ENCODE data around the gene DRD2.

The DRD2 gene

DNA sequence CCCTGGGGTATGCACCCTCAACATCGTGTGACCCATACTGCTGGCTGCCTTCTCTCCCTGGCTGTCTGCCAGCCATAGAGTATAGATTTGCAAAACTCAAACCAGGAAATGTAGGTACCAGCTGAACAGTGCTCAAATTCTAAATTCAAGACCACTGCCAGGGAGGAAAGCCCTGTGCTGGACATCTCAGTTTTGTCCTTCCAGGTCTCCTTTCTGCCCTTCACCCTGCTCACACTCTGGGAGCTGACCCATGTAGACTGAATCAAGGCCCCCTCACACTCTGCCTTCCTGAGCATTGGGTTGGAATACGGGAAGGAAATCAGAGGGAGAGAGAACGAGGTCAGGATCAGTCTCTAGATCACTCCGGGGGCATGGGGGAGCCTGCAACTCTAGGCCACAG, 12.4 kb upstream of the DRD2 start:
- no peak for DNase-seq (ENCODE audit: low read depth in 1 of 2, low spot score in 1 of 2)

DNA sequence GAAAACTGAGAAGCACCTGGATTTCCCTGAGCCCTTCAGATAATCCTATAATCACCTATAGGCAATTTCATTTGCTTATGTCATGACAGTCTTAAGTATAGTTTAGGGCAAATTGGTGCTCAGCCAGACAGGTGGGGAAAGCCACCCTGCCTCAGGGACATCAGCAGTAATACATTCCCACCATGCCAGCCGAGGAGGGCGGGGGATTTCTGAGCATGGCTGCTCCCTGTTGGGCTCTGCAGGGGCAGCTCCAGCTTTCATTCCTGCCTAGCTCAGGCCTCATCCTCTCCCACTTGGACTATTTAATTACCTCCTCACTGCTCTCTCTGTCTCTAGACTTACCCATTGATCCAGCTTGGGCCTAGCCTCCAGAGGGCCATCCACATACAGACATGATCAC, 9.0 kb upstream of the DRD2 start:
- DNase-seq (ENCODE audit: low read depth in 1 of 2, low spot score in 1 of 2) = no peak

DNA sequence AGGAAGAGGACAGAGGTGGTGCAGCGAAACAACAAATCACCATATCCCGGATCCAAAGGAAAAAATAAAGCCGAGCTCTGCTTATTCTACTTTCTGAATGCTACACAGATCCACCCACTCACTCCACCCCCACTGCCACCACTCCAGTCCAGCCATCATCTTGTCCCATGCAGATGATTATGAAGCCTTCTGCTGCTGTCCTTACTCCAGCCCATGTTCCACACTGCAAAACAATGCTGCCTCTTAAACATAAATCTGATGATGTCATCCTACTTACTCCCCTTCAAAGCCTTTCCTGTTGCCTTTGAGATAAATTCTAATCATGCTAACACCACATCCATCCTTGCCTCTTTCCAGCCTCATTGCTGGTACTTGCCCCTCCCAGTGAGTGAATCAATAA, 6.5 kb upstream of the DRD2 start:
- no peak for DNase-seq (ENCODE audit: low read depth in 1 of 2, low spot score in 1 of 2)

DNA sequence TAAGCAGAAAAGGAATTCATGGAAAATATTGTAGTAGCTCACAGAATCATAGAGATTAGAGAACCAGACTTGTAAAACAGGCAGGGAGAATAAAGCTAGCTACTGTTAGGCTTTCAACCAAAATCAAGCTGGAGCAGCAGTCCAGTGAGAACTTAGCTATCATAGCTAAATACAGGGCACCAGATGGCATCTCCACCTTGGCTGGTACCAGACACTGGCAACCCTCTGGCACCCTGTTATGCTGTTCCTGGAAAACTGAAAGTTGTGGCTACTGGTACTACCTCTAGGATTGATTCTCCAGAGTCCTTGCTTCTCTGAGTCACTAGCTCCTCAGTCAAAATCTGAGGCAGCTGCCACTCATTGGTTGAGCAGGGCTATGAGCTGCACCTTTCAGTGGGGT, 6.0 kb upstream of the DRD2 start:
- no peak for DNase-seq (ENCODE audit: low read depth in 1 of 2, low spot score in 1 of 2)

DNA sequence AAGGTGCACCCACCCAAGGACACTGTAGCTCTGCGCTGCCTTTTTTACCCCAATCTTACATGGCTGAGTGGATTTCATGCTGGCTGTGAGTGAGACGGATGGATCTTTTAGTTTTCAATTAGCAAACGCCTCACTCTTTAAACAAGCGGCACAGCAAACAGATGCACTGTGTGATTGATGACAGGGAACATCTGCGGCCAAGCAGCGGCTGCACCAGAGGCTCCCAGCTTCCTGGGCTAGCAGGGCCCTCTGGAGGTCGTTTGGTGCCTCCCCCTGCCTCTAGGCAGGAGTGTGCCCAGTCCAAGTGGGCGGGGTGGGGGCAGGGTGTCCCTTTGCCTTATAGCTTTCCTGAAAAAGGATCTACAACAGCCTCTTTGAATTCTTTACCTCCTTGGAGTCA, 2.1 kb upstream of the DRD2 start:
- no peak for DNase-seq (ENCODE audit: low read depth in 1 of 2, low spot score in 1 of 2)

DNA sequence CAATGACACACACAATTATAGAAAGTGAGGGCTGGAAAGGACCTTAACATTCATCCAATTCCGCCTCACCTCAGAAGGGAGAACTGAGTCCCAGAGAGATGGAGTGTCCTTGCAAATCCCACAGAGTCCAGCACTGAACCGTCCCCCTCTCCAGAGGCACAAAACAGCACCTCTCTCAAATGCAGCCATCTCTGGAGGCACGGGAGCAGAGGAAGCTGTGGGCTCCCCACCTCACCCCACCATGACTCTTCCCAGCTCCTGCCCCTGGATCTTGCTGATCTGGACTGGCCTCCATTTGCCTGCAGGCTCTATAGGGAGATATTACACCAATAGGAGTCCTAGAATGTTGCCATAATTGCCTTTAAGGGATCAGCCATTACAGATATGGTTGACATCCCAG, 1.4 kb upstream of the DRD2 start:
- DNase-seq (ENCODE audit: low read depth in 1 of 2, low spot score in 1 of 2) = no peak

DNA sequence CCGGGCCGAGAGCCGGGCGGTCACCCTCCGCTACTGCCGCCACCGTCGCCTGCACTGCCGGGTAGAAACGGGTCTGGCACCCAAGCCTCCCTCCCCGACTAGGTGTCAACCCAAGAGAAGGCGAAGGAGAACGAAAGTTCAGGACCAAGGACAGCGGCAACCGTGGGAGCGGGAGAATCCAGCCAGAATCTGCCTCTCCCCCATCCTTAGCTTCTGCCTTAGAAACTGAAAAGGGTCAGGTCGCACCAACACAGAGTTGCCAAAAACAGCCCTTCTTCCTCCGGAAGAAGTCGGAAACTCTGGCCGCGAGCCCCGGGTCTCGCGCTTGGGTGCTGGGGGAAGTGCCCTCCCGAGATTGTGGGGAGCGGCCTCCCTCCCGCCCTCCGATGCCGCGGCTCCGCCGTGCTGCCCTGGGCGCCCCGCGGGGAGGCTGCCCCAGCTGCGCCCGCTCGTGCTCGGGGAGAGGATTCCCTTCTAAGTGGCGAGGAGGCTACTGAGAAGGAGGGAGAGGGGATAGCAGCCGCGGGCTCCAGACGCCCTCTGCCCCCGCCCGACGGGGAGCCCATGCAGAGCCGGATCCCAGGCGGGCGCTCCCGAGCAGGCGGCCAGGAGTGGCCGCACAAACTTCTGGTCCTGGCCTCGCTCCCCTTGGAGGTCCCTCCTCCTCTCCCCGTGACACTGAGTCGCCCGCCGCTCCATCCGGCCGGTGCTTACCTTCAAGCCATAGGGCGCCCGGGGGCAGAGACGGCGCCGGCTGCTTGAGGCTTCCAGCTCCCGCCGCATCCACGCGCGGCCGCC, 637 bp downstream of the DRD2 start:
- DNase-seq (ENCODE audit: low read depth in 1 of 2, low spot score in 1 of 2) = peak in 1 of 2 donors; percentile 4

DNA sequence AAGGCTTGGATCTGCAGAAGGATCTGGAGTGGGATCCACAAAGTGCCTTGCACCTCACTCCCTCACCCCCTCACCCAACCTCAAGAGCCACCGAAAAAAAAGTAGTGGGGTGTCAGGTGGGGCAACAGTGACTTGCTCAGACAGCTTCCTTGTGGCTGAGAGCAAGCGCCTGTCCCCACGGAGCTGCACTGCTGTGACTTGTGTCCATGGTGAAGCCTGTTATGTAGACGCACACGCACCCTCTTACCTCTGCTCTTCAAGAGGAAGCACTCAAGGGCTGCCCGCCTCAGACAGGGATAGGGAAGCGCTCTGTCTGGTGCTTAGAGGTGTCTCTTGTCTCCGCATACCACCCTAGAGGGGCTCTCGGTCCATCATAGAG, 1.2 kb downstream of the DRD2 start:
- DNase-seq (ENCODE audit: low read depth in 1 of 2, low spot score in 1 of 2) = no peak

DNA sequence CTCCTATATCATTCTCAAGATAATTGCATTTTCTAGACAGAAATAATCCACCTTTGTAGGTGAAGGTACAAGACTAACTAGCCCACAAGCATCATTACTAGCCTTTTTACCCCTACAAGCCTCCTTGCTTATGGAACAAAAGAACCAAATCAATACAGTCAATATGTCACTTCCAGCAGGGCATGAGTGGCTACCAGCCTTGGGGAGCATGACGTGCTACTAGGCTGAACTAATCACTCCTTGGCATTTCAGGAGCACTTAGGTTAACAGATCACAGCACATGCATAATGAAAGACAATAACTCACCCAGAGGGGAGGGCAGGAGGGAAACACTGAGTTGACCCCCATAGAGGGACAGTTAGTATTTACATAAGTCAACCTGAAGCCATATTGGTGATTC, 2.7 kb downstream of the DRD2 start:
- no peak for DNase-seq (ENCODE audit: low read depth in 1 of 2, low spot score in 1 of 2)

DNA sequence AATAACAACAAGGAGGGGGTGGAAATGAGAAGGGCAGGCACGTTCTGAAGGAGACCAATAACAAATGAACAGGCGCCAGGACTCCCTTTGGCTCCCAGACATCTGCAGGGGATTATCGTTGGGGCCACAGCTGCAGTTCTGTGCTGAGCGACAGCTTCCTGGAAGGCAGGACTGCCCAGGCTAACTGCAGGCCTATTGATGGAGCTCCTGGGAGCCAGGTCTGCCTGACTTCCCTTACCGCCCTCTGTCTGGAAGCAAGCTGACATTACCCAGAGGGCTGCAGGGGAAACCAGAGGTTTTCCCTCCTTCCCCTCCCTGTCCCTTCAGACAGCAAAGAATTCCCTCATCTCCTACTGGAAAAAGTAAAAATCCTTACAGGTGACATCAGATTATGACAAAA, 5.0 kb downstream of the DRD2 start:
- no peak for DNase-seq (ENCODE audit: low read depth in 1 of 2, low spot score in 1 of 2)

DNA sequence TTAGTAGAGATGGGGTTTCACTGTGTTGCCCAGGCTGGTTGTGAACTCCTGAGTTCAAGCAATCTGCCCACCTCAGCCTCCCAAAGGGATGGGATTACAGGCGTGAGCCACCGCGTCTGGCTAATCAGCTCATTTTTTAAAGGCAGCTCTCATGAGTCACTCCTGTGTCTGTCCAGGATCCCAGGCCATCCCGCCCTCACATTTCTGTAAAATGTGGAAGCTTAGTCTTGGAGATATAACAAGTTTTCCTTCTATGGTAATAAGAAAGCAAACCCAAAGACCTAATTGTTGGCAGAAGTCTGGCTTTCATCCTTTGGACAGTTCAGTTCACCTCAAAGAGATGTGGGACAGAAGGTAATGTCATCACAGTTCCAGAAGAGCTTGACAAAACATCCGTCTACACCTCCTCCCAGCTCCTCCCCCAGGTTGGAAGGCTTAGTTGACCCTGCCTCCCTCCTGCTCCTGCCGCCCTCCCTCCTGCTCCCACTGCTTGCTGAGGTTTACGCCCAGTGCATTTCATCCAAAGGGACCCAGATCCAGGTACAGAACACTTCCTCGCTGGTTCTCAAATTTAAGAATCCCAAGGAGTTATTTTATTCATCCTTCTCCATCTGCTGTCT, 6.4 kb downstream of the DRD2 start:
- DNase-seq (ENCODE audit: low read depth in 1 of 2, low spot score in 1 of 2) = no peak

DNA sequence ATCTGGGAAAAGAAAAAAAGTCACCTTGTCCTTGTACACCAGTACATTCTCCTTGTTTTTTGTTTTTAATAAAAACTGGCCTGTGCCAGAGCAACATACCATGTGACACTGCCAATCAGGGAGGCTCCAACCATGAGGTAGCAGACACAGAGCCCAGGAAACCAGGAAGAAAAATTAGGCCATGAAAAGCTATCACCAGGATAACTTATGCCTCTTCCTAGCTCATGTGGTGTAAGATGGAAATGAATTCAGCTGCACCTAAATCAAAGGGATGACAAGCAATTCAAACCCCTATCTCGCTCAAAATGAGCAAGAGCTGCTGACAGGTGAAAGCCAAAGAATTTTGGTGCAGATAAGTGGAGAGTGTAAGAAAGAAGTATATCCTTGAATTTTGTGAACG, 7.7 kb downstream of the DRD2 start:
- DNase-seq (ENCODE audit: low read depth in 1 of 2, low spot score in 1 of 2) = no peak

DNA sequence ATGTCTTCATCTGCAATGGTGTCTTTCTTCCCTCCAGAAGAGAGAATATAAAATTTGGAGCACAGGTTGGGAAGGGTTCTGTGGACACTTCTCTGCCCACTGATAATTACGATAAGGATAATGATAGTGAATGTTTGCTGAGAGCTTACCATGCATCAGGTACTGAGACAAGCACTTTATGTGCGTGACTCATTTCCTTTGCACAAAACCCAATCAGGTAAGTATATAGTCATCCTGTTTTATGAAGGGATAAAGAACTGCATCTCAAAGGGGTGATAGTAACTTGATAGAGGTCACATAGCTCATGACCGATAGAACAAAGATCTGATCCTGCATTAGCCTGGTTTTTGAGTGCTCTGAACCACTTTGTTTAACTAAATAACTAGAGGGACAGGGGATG, 9.4 kb downstream of the DRD2 start:
- no peak for DNase-seq (ENCODE audit: low read depth in 1 of 2, low spot score in 1 of 2)

DNA sequence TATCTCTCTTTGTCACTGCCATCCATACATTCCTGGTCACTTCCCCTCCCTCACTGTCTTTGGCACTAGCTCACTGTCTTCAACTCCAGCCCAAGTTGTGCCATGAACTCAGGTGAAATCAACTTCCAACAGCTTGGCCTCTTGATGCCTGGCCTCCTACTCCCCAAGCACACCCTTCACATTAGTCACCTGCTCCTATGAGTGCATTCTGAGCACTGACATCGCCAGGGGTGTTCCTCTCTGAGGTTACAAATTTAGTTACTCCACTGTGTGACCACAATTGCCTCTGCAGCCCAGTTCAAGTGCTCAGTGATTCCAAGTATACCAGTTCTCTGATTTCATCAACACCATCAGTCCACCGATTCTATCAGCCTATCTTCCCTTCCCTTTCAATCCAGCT, 10.8 kb downstream of the DRD2 start:
- DNase-seq (ENCODE audit: low read depth in 1 of 2, low spot score in 1 of 2) = no peak

DNA sequence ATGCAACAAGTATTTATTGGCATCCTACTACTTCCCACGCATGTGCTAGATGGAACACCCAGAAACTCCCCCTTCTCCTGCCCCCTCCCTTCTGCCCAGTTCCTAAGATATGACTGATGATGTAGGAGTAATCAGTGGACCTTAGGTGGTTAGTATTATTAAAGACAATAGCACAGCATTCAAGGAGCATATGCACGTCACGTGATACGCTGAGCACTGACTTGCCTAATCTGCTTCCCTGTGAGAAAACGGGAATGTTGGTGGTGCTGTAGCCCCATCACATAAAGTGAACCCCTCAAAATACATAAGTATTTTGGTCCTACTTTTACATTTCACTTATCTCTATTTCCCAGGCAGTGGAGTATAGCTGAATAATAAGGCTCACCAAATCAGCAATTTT, 12.4 kb downstream of the DRD2 start:
- no peak for DNase-seq (ENCODE audit: low read depth in 1 of 2, low spot score in 1 of 2)

DNA sequence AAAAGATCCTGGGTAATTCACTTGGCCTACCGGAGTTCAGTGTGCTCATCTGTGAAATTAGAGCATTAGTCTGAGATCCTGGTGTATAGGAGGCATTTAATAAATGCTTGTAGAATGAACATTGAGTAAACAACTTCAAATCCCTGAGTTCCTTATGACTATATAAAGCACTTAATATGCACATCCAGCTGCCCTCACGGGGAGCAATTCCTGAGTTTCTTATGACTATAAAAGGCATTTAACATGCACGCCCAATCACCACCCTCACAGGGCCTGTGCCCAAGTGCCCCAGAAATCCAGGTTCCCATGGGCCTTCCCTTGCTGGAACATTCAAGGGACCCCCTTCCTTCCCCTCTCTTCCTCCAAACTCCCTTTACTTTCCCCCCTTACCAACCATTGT, 13.6 kb downstream of the DRD2 start:
- no peak for DNase-seq (ENCODE audit: low read depth in 1 of 2, low spot score in 1 of 2)

DNA sequence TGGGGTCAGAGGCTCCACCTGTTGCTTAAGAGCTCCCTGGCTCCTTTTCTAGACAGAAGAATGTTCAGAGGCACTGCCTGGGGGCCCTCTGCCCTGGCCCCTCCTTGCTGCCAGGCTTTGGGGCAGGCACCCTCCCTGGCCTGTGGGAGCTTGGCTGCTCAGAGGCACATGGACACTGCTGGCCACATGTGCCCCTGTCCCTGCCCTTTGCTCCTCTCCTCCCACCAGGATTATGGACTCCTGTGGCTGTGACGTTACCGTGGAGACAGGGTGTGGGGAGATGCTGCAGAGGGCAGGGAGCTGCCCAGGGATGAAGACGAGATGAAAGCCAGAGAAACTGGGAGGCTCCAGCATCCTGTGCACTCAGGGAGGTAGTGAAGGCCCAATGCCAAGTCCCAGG, 14.7 kb downstream of the DRD2 start:
- no peak for DNase-seq (ENCODE audit: low read depth in 1 of 2, low spot score in 1 of 2)

DNA sequence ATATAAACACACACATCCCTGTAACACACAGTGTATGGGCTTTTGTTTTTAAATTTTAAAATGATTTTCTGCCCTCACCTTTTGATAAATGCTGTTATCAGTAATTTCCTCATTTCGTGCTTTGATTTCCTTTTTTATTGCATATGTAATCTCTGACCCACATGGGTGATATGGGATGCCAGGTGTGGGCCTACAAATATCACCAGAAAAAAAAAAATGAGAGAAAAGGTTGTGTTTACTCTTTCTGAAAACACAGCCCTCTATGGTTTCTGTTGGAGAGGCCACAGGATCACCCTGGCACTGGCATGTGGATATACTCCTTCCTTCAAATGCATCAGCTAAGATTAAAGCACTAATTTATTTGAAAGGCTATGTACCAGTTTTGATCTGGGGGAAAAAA, 17.0 kb downstream of the DRD2 start:
- DNase-seq (ENCODE audit: low read depth in 1 of 2, low spot score in 1 of 2) = no peak

DNA sequence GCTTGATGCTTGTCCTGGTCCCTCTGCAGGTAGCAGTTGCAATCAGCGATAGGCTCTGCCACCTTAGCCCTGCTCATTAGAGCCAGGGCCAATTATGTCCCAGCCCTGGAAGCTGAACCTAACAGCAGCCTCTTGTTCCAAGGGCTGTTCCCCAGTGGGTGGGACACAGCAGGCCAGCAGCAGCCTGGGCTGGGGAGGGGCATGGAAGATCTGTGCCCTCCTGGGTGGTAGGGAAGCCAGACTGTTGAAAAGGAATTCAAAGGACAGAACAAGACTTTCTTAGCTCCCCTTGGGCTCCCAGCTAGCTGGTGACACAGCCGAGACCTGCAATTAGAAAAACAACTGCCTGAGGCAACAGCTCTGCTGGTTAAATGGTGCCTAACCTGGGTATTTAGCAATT, 17.4 kb downstream of the DRD2 start:
- DNase-seq (ENCODE audit: low read depth in 1 of 2, low spot score in 1 of 2) = no peak

DNA sequence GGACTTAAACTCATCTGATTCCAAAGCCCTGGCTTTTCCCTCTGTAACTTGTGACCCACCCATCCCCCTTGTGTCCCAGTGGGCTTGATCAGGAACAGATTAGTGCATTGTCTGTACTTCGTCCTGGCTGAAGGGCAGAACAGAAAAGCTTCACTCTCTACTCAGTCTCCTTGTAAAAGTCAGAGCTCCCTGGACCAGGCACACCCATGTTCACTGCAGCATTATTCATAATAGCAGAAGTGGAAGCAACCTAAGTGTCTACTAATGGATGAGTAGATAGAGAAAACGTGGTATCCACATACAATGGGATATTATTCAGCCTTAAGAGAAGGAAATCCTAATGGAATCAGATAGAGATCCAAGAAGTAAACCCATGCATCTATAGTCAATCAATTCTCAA, 20.7 kb downstream of the DRD2 start:
- DNase-seq (ENCODE audit: low read depth in 1 of 2, low spot score in 1 of 2) = no peak

DNA sequence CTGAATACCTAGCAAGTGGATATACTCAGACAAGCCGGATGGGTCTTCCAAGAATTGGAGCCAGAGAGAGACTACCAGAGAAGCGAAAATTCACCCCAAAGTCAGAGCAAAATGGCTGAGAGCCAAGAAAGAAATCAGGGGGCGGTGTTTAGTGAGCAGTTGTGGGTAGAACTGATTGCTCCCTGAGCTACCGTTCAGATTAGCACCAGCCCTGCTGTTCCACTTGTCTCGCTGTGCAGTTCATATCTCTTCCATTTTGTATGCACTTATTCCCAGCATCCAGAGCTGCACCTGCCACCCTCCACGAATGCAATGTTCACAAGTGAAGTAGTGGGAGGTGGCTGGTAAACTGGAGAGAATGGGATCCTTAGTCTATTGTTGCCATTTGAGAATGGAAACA, 25.5 kb downstream of the DRD2 start:
- no peak for DNase-seq (ENCODE audit: low read depth in 1 of 2, low spot score in 1 of 2)

DNA sequence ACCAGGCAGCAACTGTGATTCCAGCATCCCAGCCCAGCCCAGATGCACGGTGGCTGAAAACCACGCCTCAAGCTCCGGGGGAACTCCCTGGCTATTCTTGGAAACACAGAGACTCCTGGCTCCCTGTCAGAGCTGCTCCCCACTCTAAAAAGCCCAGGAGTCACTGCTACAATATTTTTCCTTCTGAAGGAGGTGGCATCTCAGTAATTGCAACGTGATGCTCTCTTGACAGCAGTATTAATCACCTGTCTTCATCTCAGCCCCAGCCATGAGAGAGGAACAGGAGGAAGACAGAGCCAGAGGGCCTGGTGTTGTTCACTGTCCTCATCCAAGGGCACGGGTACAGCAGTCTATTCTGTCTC, 26.9 kb downstream of the DRD2 start:
- DNase-seq (ENCODE audit: low read depth in 1 of 2, low spot score in 1 of 2) = no peak

DNA sequence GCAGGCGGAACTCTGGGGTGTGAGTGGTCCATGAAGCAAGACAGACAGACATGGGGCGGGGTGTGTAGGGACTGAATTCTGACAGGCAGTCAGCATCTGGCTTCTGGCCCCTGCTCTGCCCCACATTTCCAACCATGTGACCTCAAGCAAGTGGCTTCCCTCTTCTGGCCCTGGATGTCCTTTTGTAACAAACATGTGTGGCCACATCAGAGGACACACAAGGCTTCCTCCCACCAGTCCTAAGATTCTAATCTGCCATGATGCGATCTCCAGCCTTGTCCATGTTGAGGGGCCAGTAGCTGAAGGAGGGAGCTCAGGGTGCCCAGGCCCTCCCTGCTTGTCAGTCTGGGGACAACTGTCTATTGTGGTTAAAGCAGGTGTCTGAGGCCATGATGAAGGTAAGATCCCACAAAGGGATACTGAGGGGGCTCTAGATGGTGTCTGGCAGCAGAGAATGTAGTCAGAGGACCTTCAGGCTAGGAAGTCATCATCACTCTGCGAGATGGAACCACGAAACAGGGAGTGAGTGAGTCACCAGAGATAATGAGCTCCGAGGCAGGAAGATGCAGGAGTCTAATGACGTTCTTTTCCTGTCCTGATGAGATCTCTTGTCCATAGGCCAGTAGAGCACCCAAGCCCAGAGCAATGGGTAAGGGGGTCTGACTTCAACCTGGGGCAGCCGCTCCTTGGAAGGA, 27.4 kb downstream of the DRD2 start:
- no peak for DNase-seq (ENCODE audit: low read depth in 1 of 2, low spot score in 1 of 2)

All from activated T-helper 1 cell treated with anti-CD3 and anti-CD28 coated beads, Interleukin-2, amount 50 U/mL, for 16 hours (primary cell).